OCI-LY1 (cell line): Measurements from ENCODE around the gene KCNMA1.

Source experiments
- H2AFZ ChIP-seq: fragments of 200-600 bp; sonication (generic), shearing (Covaris generic); 2 replicates; pipeline ENCODE4 v1.6.0; 2014; ENCODE audit warnings: antibody characterized with exemption, mild to moderate bottlenecking, low read length
- H3F3A ChIP-seq: fragments of 200-600 bp; sonication (generic), shearing (Covaris generic); 2 replicates; pipeline ENCODE4 v1.6.0; 2014; ENCODE audit warnings: mild to moderate bottlenecking, antibody characterized with exemption, low read length, moderate library complexity; ENCODE audit not compliant: insufficient read depth
- H3K27ac ChIP-seq: fragments of 200-600 bp; sonication (generic); 2 replicates; pipeline ENCODE4 v1.5.1; 2014; ENCODE audit warnings: low read length, mixed run types, mild to moderate bottlenecking, low read depth; ENCODE audit not compliant: poor library complexity, severe bottlenecking
- H3K27me3 ChIP-seq: fragments of 200-600 bp; sonication (generic); 2 replicates; pipeline ENCODE4 v1.6.0; 2014; ENCODE audit warnings: antibody characterized with exemption, mild to moderate bottlenecking, low read length, moderate library complexity; ENCODE audit not compliant: insufficient read depth
- H3K36me3 ChIP-seq: fragments of 200-600 bp; sonication (generic); 2 replicates; pipeline ENCODE4 v1.6.1; 2014; ENCODE audit warnings: mild to moderate bottlenecking, antibody characterized with exemption, low read length, moderate library complexity, mixed read lengths; ENCODE audit not compliant: insufficient read depth
- H3K4me1 ChIP-seq: fragments of 200-600 bp; sonication (generic); 2 replicates; pipeline ENCODE4 v1.5.1; 2014; ENCODE audit warnings: mild to moderate bottlenecking, low read length, moderate library complexity; ENCODE audit not compliant: insufficient read depth, severe bottlenecking
- H3K4me2 ChIP-seq: fragments of 200-600 bp; sonication (generic), shearing (Covaris generic); 2 replicates; pipeline ENCODE4 v1.6.1; 2014; ENCODE audit warnings: low read length
- H3K4me3 ChIP-seq: fragments of 200-600 bp; sonication (generic); 2 replicates; pipeline ENCODE4 v1.5.1; 2014; ENCODE audit warnings: low read length, low read depth, mild to moderate bottlenecking, mixed read lengths; ENCODE audit not compliant: poor library complexity, severe bottlenecking
- H3K79me2 ChIP-seq: fragments of 200-600 bp; shearing (Covaris generic); 2 replicates; pipeline ENCODE4 v1.6.1; 2016; ENCODE audit warnings: mixed run types, low read length, mixed read lengths; ENCODE audit not compliant: insufficient read depth
- H3K9ac ChIP-seq: fragments of 200-600 bp; sonication (generic), shearing (Covaris generic); 2 replicates; pipeline ENCODE4 v1.6.1; 2014; ENCODE audit warnings: mild to moderate bottlenecking, low read length, mixed read lengths
- H3K9me2 ChIP-seq: fragments of 200-600 bp; sonication (generic), shearing (Covaris generic); 2 replicates; pipeline ENCODE4 v1.6.1; 2014; ENCODE audit warnings: low read depth, mild to moderate bottlenecking, low read length, mixed read lengths
- H3K9me3 ChIP-seq: fragments of 200-600 bp; shearing (Covaris generic); 2 replicates; pipeline ENCODE4 v1.6.1; 2014; ENCODE audit warnings: low read length, mixed read lengths
- H4K20me1 ChIP-seq: fragments of 200-600 bp; sonication (generic), shearing (Covaris generic); 2 replicates; pipeline ENCODE4 v1.6.0; 2016; ENCODE audit warnings: mild to moderate bottlenecking, low read length; ENCODE audit not compliant: insufficient read depth
- CTCF ChIP-seq: fragments of 200-600 bp; sonication (generic), shearing (Covaris generic); IDR thresholded peaks from 2 replicates; pipeline ENCODE4 v1.5.1; 2017; ENCODE audit warnings: mild to moderate bottlenecking, antibody characterized with exemption, low read length, moderate library complexity, mixed read lengths
- EZH2 ChIP-seq: fragments of 200-600 bp; sonication (generic), shearing (Covaris generic); IDR thresholded peaks from 2 replicates; pipeline ENCODE4 v1.8.0; 2017; ENCODE audit warnings: borderline replicate concordance, mixed run types, mild to moderate bottlenecking, antibody characterized with exemption, low read length, moderate library complexity, mixed read lengths

KCNMA1 gene

GRCh38 chr10:77631241-77631640, 6.4 kb downstream of the KCNMA1 start:
- Histone ChIP-seq H3K9ac (no peak overlapping the region), H3K36me3 (no peaks in the 10 kb centered on the region), H2AFZ (no peak overlapping the region), H4K20me1 (no peaks in the 10 kb centered on the region), H3K27me3 (no peaks in the 10 kb centered on the region), H3F3A (no peaks in the 10 kb centered on the region), H3K9me3 (no peaks in the 10 kb centered on the region), H3K79me2 (no peaks in the 10 kb centered on the region), H3K27ac (no peak overlapping the region), H3K9me2 (no peaks in the 10 kb centered on the region), H3K4me2 (no peak overlapping the region), H3K4me1 (no peaks in the 10 kb centered on the region), H3K4me3 (no peak overlapping the region)
- no peak for TF ChIP-seq CTCF

GRCh38 chr10:77630507-77630848, 7.1 kb downstream of the KCNMA1 start:
- no peaks in the 10 kb centered on the region for H3K9me3 ChIP-seq
- TF ChIP-seq CTCF (no peak), EZH2 (no peak)
- no peaks in the 10 kb centered on the region for H3K79me2 ChIP-seq
- H3F3A ChIP-seq = no peaks in the 10 kb centered on the region
- H4K20me1 ChIP-seq = no peaks in the 10 kb centered on the region
- no peaks in the 10 kb centered on the region for H3K9me2 ChIP-seq
- no peaks in the 10 kb centered on the region for H3K27me3 ChIP-seq
- H3K4me1 ChIP-seq = no peaks in the 10 kb centered on the region
- H3K9ac ChIP-seq = no peak overlapping the region
- H2AFZ ChIP-seq = no peak overlapping the region
- H3K4me2 ChIP-seq = no peak overlapping the region
- no peak overlapping the region for H3K4me3 ChIP-seq
- H3K36me3 ChIP-seq = no peaks in the 10 kb centered on the region
- no peak overlapping the region for H3K27ac ChIP-seq

GRCh38 chr10:77629775-77630506, 7.7 kb downstream of the KCNMA1 start:
- Histone ChIP-seq H3F3A (no peaks in the 10 kb centered on the region), H3K4me3 (no peak overlapping the region), H3K27ac (no peak overlapping the region), H3K4me1 (no peaks in the 10 kb centered on the region), H3K9me3 (no peaks in the 10 kb centered on the region), H3K36me3 (no peaks in the 10 kb centered on the region), H3K27me3 (no peaks in the 10 kb centered on the region), H4K20me1 (no peaks in the 10 kb centered on the region), H3K4me2 (no peak overlapping the region), H2AFZ (no peak overlapping the region), H3K9ac (no peak overlapping the region), H3K9me2 (no peaks in the 10 kb centered on the region), H3K79me2 (no peaks in the 10 kb centered on the region)
- TF ChIP-seq EZH2 (no peak), CTCF (no peak)
